K562 (cell line): ENCODE measurements around the gene XPO1. TPM values are rescaled to one million over a fixed set of nuclear protein-coding genes. Genes with fewer than 3 reads are reported as not detected.

Experiments
- CBX2 ChIP-seq: fragments of 200-600 bp; sonication (generic); IDR thresholded peaks from one replicate; pipeline ENCODE4 v1.6.1; 2012; ENCODE audit warnings: mild to moderate bottlenecking, low read length, inconsistent platforms; ENCODE audit not compliant: insufficient read depth, poor library complexity, severe bottlenecking
- FOS ChIP-seq: IDR thresholded peaks from 3 replicates; pipeline ENCODE4 v1.6.1; 2011; ENCODE audit not compliant: insufficient read length; ENCODE audit errors: extremely low read depth
- FOXK1 ChIP-seq: sonication (generic); formaldehyde crosslinking; IDR thresholded peaks from 2 replicates; pipeline ENCODE4 v1.8.0; 2022; ENCODE audit warnings: missing genetic modification reagents, mild to moderate bottlenecking, borderline replicate concordance
- KLF6 ChIP-seq: fragments of 250-450 bp; sonication (Bioruptor Pico); IDR thresholded peaks from 2 replicates; pipeline ENCODE4 v1.4.0; 2020; ENCODE audit warnings: mild to moderate bottlenecking, moderate library complexity, borderline replicate concordance
- MGA ChIP-seq: fragments of 450-650 bp; IDR thresholded peaks from 2 replicates; pipeline ENCODE4 v1.6.1; 2016; ENCODE audit warnings: mild to moderate bottlenecking, moderate library complexity
- NKRF ChIP-seq: fragments of 450-650 bp; IDR thresholded peaks from 2 replicates; pipeline ENCODE4 v1.6.1; 2016; ENCODE audit warnings: borderline replicate concordance
- RCOR1 ChIP-seq, 2 experiments: IDR thresholded peaks; 2 replicates each; pipeline ENCODE4 v1.6.1; 2012; ENCODE audit warnings: low read depth in 2 of 2, low read length in 2 of 2, borderline replicate concordance in 1 of 2, improper control_type of control experiment in 1 of 2
- TCF7L2 ChIP-seq: fragments of 150-350 bp; IDR thresholded peaks from 2 replicates; pipeline ENCODE4 v1.6.1; 2016; ENCODE audit warnings: low read depth, mild to moderate bottlenecking, low read length, moderate library complexity
- THAP12 ChIP-seq: fragments of 250-450 bp; sonication (Bioruptor Pico); IDR thresholded peaks from 2 replicates; pipeline ENCODE4 v1.9.0; 2021; ENCODE audit warnings: mild to moderate bottlenecking, inconsistent platforms
- polyA plus RNA-seq, 8 experiments: library from polyadenylated mRNA; depleted of rRNA in 4 of 8; stranded (reverse) in 5 of 8; unstranded in 3 of 8; fragments of >200 nt; fragmentation: Nextera tagmentation in 2 of 8; fragmentation: Illumina TruSeq in 1 of 8; extraction: Ambion mirVana in 2 of 8; extraction: Trizol in 1 of 8; gene quantifications; 2 replicates each; pipeline versions ENCODE4 v1.2.1 to v1.2.3, GENCODE V29; 2011 to 2014; ENCODE audit warnings: inconsistent platforms in 1 of 8, missing spikeins in 1 of 8
- total RNA-seq, 7 experiments: library from RNA; depleted of rRNA in 6 of 7; stranded (reverse); fragments of >200 nt in 6 of 7; fragmentation: Illumina TruSeq in 2 of 7; extraction: Trizol in 2 of 7; gene quantifications; 2 replicates each; pipeline versions ENCODE4 v1.2.1 to v1.2.3, GENCODE V29; 2011 to 2021; ENCODE audit warnings: low replicate concordance in 1 of 7

The XPO1 gene
- total and polyA plus RNA-seq, 9 of the 15 experiments (the other 6 are each of a cell fraction or from before 2014, with no cell fraction given), result 86.2 to 307 (median 216) TPM

- TF ChIP-seq KLF6 (CRISPR knock-in tag), result peak; percentile 95
- TF ChIP-seq FOS, result peak; percentile 96
- TF ChIP-seq RCOR1 (IDR thresholded peaks at IDR 0.05; ENCODE audit: borderline replicate concordance in 1 of 2, low read depth in 2 of 2, low read length in 2 of 2), result no peak; a peak in 2 of 4 replicates
- peak; percentile 78 for TF ChIP-seq THAP12 (CRISPR knock-in tag)
- 0 out of 2 replicates have a peak, but pooled peaks have one; percentile 32 for TF ChIP-seq TCF7L2
- TF ChIP-seq FOXK1, result no peak
- TF ChIP-seq NKRF, result 0 out of 2 replicates have a peak, but pooled peaks have one; percentile 52
- no peak for TF ChIP-seq CBX2
- no peak for TF ChIP-seq MGA
Observed at GRCh38 chr2:61538200-61538919, at the start of gene XPO1 (continued).
